ENCODE results near the gene RCVRN.

Gene RCVRN

DNA sequence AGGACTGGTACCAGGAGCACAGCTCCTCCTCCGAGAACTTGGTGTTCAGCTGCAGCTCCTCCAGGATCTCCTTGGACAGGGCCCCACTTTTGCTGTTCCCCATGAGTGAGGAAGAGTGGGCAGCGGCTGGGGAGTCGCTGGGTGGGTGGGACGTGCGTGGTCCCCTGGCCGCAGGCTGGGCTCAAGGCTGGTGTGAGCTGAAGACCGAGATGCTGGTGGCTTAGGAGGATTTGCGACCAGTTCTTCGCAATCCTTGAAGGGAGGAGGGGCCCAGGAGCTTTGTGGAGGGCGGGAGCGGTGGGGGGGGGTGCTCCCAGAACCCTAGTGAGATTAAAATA is at the start of gene RCVRN:
Gene RCVRN (minus strand): TSS at position 194 of the 338 bp plus-strand sequence. CDS start 91 bp downstream, at position 103.
- Mint-ChIP-seq H3K36me3 (ENCODE audit: low read depth) (no peaks in the 10 kb centered on the region), H3K4me1 (ENCODE audit: low read depth) (no peaks in the 10 kb centered on the region), H3K27me3 (ENCODE audit: low read depth) (no peaks in the 10 kb centered on the region), H3K27ac (no peak within 1 kb of the TSS), H3K9me3 (no peaks in the 10 kb centered on the region), H3K4me3 (no peak within 1 kb of the TSS)
- no peak for DNase-seq (ENCODE audit: low spot score)

DNA sequence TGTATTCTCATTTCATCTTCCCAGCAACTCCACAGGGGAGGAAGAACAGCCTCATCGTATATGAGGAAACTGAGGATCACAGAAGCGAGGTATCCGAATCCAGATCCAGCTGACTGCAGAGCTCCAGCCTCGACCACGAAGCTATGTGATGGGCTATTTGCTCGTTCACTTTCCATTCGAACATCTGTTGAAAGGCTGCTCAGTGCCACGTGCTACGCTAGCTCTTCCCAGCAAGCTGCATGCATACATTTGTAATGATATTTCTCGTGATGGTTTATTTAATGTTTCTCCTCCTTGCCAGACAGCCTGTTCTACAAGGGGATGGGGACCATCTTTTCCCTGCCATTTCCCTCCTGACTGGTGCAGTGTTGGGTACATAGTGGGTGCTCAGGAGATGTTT is 48.4 kb upstream of the RCVRN start:
- Mint-ChIP-seq H3K4me3 (no peak overlapping the region), H3K27me3 (ENCODE audit: low read depth) (no peaks in the 10 kb centered on the region), H3K27ac (no peak overlapping the region), H3K9me3 (no peaks in the 10 kb centered on the region), H3K36me3 (ENCODE audit: low read depth) (no peaks in the 10 kb centered on the region), H3K4me1 (ENCODE audit: low read depth) (no peaks in the 10 kb centered on the region)
- no peak for DNase-seq (ENCODE audit: low spot score)

DNA sequence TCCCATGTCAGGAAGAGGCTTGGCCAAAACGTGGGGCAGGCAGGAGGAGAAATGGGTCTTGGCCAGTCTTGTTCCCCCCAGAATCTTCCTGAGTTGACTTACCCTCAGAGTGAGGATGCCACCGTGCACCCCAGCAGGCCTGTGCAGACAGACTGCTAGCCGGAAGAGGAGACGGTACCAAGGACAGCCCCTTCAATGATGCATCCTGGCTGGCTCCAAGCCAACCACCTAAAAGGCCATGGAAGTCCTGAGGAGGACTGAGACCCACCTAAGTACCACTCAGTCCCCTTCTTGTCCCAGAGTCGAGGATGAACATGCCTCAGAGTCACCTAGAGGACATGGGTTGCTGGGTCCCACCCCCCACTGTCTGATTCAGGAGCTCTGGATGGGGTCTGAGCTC is 46.7 kb upstream of the RCVRN start:
- Mint-ChIP-seq H3K9me3 (no peaks in the 10 kb centered on the region), H3K27ac (no peak overlapping the region), H3K4me3 (no peak overlapping the region), H3K36me3 (ENCODE audit: low read depth) (no peaks in the 10 kb centered on the region), H3K27me3 (ENCODE audit: low read depth) (no peaks in the 10 kb centered on the region), H3K4me1 (ENCODE audit: low read depth) (no peaks in the 10 kb centered on the region)
- no peak for DNase-seq (ENCODE audit: low spot score)

DNA sequence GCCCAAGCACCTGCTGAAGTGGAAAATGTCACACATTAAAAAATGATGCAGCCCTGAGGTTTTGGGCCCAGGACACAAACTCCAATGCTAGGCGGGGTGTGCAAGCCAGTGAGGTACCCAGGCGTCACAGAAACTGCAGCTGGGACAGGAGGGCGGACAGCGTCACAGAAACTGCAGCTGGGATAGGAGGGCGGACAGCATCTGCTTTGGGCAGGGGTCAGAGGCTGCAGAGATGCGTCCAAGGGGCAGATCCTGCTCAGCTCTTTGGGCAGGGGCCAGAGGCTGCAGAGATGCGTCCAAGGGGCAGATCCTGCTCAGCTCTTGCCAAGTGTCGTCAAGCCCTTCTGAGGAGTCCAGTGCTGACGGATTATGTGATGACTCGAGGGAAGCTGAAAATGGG is 43.9 kb upstream of the RCVRN start:
- H3K9me3 Mint-ChIP-seq: no peaks in the 10 kb centered on the region
- H3K27me3 Mint-ChIP-seq (ENCODE audit: low read depth): no peaks in the 10 kb centered on the region
- H3K36me3 Mint-ChIP-seq (ENCODE audit: low read depth): no peaks in the 10 kb centered on the region
- H3K27ac Mint-ChIP-seq: no peak overlapping the region
- no peak for DNase-seq (ENCODE audit: low spot score)
- H3K4me1 Mint-ChIP-seq (ENCODE audit: low read depth): no peaks in the 10 kb centered on the region
- no peak overlapping the region for H3K4me3 Mint-ChIP-seq

DNA sequence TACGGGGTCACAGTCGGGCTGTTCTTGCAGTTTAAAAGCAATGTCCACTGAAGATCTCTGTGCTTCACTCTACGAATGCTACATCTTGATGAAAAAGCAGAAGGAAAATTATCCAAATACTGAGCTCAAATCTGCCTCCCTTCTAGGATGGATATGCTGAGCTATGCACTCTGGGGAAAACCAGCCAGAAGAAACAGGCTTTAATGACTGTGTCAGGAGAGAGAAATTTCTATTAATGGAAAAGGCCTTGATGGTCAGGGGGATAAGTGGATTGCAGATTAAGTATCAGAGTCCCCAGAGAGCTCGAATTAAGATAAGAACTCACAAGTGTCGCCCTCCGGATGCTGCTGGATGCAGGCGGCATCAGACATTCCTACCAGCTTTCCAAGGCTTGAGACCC is 39.6 kb upstream of the RCVRN start:
- Mint-ChIP-seq H3K27me3 (ENCODE audit: low read depth) (no peaks in the 10 kb centered on the region), H3K4me3 (no peak overlapping the region), H3K36me3 (ENCODE audit: low read depth) (no peaks in the 10 kb centered on the region), H3K4me1 (ENCODE audit: low read depth) (no peaks in the 10 kb centered on the region), H3K9me3 (no peaks in the 10 kb centered on the region), H3K27ac (no peak overlapping the region)
- DNase-seq (ENCODE audit: low spot score): no peak

DNA sequence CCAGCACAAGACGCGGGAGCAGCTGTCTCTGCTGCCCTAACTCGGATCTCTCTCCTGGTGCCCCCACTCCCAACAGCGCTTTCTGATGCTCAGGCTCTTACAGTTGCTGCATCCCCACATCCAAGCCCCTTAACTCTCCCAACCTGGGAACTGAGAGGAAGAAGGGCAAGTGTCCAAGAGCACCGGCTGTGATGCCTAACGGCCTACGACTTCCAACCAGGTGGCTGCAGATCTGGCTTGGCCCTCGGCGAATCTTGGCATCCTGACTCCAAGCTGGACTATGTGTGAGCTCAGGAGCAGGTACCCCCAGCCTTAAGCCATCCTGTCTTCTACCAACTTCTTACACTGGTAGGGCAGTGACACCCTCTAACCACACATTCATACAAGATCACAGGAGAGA is 38.3 kb upstream of the RCVRN start:
- H3K27ac Mint-ChIP-seq: no peak overlapping the region
- no peaks in the 10 kb centered on the region for H3K36me3 Mint-ChIP-seq (ENCODE audit: low read depth)
- H3K4me3 Mint-ChIP-seq: no peak overlapping the region
- H3K27me3 Mint-ChIP-seq (ENCODE audit: low read depth): no peaks in the 10 kb centered on the region
- no peaks in the 10 kb centered on the region for H3K4me1 Mint-ChIP-seq (ENCODE audit: low read depth)
- H3K9me3 Mint-ChIP-seq: no peaks in the 10 kb centered on the region
- DNase-seq (ENCODE audit: low spot score): no peak

DNA sequence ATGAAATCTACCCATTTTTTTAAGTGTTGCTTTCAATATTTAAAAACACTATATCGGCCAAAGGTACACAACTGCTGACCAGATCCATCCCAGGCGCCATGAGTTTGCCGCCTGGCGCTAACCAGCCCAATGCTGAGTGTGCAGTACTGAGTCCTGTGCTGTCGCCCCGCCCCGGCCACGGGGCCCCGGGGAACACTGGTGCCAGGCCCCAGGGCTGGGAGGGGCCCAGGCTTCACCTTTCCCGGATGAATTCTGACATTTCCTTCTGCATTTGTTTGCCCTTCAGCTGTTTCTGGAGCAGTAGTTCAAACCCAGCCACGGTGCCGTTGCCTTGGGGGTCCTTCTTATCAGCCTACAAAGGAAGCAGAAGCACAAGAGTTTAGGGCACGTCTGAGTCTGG is 37.8 kb upstream of the RCVRN start:
- no peak overlapping the region for H3K27ac Mint-ChIP-seq
- no peaks in the 10 kb centered on the region for H3K36me3 Mint-ChIP-seq (ENCODE audit: low read depth)
- no peaks in the 10 kb centered on the region for H3K9me3 Mint-ChIP-seq
- H3K4me1 Mint-ChIP-seq (ENCODE audit: low read depth): no peaks in the 10 kb centered on the region
- no peak for DNase-seq (ENCODE audit: low spot score)
- no peaks in the 10 kb centered on the region for H3K27me3 Mint-ChIP-seq (ENCODE audit: low read depth)
- H3K4me3 Mint-ChIP-seq: no peak overlapping the region

DNA sequence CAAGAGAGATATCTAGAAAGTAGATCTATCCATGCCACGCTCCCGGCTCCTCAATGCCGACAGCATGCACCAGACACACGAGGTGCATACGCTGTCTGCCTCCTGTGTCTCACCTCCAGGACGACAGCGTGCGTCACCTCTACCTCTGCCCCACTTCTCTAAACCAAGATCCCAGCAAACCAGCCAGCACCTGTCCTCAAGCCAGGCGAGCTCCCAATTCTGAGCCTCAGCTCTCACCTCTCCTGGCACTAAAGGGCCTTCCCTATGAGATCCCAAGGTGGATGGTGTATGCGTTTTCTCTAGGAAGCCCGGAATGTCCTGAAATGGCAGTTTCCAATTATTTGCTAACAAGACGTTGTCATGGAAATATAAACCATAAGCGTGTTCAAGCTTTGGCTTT is 36.2 kb upstream of the RCVRN start:
- no peak for DNase-seq (ENCODE audit: low spot score)
- Mint-ChIP-seq H3K4me3 (no peak overlapping the region), H3K4me1 (ENCODE audit: low read depth) (no peaks in the 10 kb centered on the region), H3K36me3 (ENCODE audit: low read depth) (no peaks in the 10 kb centered on the region), H3K9me3 (no peaks in the 10 kb centered on the region), H3K27me3 (ENCODE audit: low read depth) (no peaks in the 10 kb centered on the region), H3K27ac (no peak overlapping the region)

DNA sequence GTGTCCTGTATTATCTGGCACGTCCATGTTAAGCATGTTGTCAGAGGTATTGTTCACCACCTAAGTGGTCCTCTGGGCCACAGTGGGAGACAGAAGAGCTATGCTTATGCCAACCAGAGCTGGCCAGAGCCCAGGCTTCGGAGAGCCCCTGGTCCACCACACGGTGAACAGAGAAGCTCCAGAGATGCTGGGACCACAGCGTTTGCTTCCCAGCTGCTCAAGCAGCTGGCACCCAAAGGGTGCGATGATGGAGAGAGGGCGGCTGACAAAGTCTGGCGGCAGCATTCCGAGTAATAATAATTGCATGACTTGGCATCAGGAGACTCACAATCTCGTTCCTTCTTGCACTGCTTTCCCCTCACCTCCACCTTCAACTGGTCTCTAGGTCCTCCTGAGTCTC is 35.8 kb upstream of the RCVRN start:
- Mint-ChIP-seq H3K4me3 (no peak overlapping the region), H3K27ac (no peak overlapping the region), H3K27me3 (ENCODE audit: low read depth) (no peaks in the 10 kb centered on the region), H3K4me1 (ENCODE audit: low read depth) (no peaks in the 10 kb centered on the region), H3K36me3 (ENCODE audit: low read depth) (no peaks in the 10 kb centered on the region), H3K9me3 (no peaks in the 10 kb centered on the region)
- DNase-seq (ENCODE audit: low spot score): no peak

DNA sequence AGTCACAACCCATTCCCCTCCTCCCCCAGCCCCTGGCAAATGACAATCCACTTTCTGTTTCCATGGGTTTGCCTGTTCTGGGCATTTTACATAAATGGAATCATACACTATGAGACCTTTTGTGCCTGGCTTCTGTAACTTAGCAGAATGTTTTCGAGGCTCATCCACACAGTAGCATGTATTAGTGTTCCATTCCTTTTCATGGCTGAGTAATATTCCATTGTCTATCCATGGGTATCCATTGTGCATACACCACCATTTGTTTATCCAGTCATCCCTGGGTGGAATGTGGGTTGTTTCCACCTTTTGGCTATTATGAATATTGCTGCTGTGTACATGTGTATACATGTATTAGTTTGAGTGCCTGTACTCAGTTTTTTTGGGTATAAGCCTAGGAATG is 33.7 kb upstream of the RCVRN start:
- no peak overlapping the region for H3K4me3 Mint-ChIP-seq
- no peaks in the 10 kb centered on the region for H3K9me3 Mint-ChIP-seq
- no peak overlapping the region for H3K27ac Mint-ChIP-seq
- H3K4me1 Mint-ChIP-seq (ENCODE audit: low read depth): no peaks in the 10 kb centered on the region
- H3K36me3 Mint-ChIP-seq (ENCODE audit: low read depth): no peaks in the 10 kb centered on the region
- DNase-seq (ENCODE audit: low spot score): no peak
- H3K27me3 Mint-ChIP-seq (ENCODE audit: low read depth): no peaks in the 10 kb centered on the region

DNA sequence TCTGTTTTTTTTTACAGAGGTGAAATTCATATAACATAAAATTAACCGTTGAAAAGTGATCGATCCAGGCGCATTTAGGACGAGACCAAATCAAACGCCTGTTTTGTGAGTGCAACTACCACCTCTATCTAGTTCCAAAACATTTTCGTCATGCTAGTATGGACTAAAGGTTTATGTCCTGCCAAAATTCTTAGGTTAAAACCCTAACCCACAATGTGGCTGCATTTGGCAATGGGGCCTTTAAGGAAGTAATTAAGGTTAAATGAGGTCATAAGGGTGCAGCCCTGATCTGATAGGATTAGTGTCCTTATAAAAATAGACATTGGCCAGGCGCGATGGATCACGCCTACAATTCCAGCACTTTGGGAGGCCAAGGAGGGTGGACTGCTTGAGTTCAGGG is 32.8 kb upstream of the RCVRN start:
- Mint-ChIP-seq H3K27ac (no peak overlapping the region), H3K9me3 (no peaks in the 10 kb centered on the region), H3K4me3 (no peak overlapping the region), H3K27me3 (ENCODE audit: low read depth) (no peaks in the 10 kb centered on the region), H3K36me3 (ENCODE audit: low read depth) (no peaks in the 10 kb centered on the region), H3K4me1 (ENCODE audit: low read depth) (no peaks in the 10 kb centered on the region)
- no peak for DNase-seq (ENCODE audit: low spot score)

DNA sequence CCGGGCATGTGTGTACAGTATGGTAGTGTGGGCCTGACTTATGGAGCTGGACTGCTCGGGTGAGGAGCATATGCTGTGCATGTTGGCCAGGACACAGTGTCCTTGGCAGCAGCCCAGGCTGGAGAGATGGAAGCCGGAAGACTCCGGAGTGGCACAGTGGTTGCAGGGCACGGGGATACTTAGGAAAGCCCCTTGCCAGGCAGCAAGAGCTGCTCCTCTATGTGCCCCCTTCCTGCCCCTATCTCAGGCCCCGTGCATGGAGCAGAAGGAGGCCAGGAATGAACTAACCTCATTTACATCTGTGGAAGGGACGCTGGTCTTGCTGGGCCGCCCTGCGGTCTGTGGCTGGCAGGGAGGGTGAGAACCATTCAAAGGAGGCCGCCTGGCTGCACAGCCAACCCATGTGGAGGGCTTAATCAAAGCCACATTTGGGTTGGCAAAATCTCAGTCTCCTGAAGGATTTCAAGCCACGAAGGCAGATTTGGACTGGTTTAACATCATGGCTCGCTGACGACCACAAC is 32.2 kb upstream of the RCVRN start:
- DNase-seq (ENCODE audit: low spot score): no peak
- Mint-ChIP-seq H3K27me3 (ENCODE audit: low read depth) (no peaks in the 10 kb centered on the region), H3K36me3 (ENCODE audit: low read depth) (no peaks in the 10 kb centered on the region), H3K9me3 (no peaks in the 10 kb centered on the region), H3K27ac (no peak overlapping the region), H3K4me3 (no peak overlapping the region), H3K4me1 (ENCODE audit: low read depth) (no peaks in the 10 kb centered on the region)

DNA sequence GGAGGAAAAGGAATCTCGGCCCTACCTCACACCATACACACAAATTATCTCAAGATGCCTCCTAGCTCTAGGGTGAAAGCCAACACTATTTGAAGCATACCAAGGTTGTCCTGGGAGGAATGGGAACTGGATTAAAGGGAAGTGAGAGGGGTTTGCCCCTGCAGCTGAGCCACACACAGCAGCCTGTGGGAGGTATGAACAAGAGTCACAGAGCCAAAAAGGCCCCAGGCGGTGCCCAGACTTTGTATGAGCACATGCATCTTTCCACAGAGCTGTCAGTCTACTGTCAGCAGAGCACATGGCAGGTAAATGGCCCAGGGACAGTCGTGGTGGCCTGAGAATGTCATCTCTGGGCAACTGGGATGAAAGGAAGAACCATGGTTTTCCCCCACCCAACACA is 31.0 kb upstream of the RCVRN start:
- no peak overlapping the region for H3K4me3 Mint-ChIP-seq
- no peaks in the 10 kb centered on the region for H3K4me1 Mint-ChIP-seq (ENCODE audit: low read depth)
- H3K36me3 Mint-ChIP-seq (ENCODE audit: low read depth): no peaks in the 10 kb centered on the region
- no peaks in the 10 kb centered on the region for H3K27me3 Mint-ChIP-seq (ENCODE audit: low read depth)
- no peak overlapping the region for H3K27ac Mint-ChIP-seq
- no peaks in the 10 kb centered on the region for H3K9me3 Mint-ChIP-seq
- DNase-seq (ENCODE audit: low spot score): no peak

DNA sequence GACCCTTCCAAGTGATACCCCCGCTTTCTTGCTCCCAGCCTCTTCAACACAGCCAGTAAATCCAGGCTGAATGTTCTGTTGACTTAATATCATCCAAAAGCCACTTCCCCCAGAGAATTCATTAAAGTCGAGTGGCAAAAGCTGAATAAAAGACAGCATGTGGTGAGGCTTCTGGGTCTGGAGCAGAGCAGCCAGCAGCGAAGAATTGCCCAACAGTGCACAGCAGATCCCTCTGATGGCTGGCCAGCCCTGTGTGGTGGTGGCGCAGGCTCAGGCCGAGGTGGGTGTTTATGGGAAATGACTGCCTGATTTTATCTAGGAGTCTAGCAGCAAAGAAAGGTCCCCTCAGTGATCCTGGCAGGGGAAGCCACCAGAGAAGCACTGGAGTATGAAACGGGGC is 30.3 kb upstream of the RCVRN start:
- Mint-ChIP-seq H3K9me3 (no peaks in the 10 kb centered on the region), H3K36me3 (ENCODE audit: low read depth) (no peaks in the 10 kb centered on the region), H3K4me3 (no peak overlapping the region), H3K27me3 (ENCODE audit: low read depth) (no peaks in the 10 kb centered on the region), H3K27ac (no peak overlapping the region), H3K4me1 (ENCODE audit: low read depth) (no peaks in the 10 kb centered on the region)
- no peak for DNase-seq (ENCODE audit: low spot score)

DNA sequence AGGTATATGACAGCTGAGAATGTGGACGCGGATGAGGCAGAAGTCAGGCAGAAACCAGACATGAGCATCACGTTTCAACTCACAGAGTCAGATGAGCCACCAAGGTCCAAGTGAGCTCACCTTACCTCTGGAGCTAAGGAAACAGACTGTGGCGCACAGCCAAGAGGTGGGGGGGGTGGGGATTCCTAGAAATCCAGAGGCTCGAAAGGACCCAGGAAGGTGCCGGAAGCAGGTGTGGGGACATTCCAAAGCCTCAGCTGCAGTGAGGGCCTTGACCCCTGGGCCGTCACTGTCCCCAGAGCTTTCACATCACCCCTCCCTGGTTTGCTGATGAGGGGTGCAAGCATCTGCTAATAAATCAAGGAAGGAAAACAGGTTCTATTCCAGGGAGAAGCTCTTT is 29.3 kb upstream of the RCVRN start:
- H3K27me3 Mint-ChIP-seq (ENCODE audit: low read depth): no peaks in the 10 kb centered on the region
- no peak for DNase-seq (ENCODE audit: low spot score)
- H3K4me1 Mint-ChIP-seq (ENCODE audit: low read depth): no peaks in the 10 kb centered on the region
- no peaks in the 10 kb centered on the region for H3K36me3 Mint-ChIP-seq (ENCODE audit: low read depth)
- H3K4me3 Mint-ChIP-seq: no peak overlapping the region
- H3K27ac Mint-ChIP-seq: no peak overlapping the region
- no peaks in the 10 kb centered on the region for H3K9me3 Mint-ChIP-seq
